SH-SY5Y (cell line): ENCODE results near the gene OR2A25.

Experiments used
- GATA2 ChIP-seq: IDR thresholded peaks from 2 replicates; pipeline ENCODE4 v1.6.1; 2011; ENCODE audit warnings: mild to moderate bottlenecking, low read depth, low read length
- GATA3 ChIP-seq: IDR thresholded peaks from 2 replicates; pipeline ENCODE4 v1.6.1; 2011; ENCODE audit warnings: low read depth, mild to moderate bottlenecking, low read length, moderate library complexity

DNA sequence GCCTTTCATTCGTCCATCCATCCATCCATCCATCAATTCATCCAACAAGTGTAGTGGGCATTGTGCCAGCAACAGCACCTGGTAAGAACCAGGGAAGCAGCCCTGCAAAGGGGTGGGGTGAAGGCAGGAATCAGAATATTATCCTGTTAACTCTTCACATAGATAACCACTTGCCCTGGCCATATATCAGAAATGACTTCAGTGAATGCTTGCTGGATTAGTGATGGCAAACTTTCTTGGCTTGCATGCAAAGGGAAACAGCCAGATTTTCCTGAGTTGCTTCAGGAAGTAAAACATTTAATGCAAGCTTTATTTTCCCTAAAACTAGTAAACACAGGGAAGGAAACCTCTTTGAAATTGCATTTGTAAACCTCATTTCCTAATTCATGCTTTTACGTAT is 20.1 kb upstream of the OR2A25 start:
- TF ChIP-seq GATA3 (no peak), GATA2 (no peak)
